Type B pancreatic cell (in vitro differentiated cells): Measurements from ENCODE around the gene ERBB3. TPM values are rescaled to one million over a fixed set of nuclear protein-coding genes. Genes with fewer than 3 reads are reported as not detected.

Experiments used
- DNase-seq: peaks from one replicate; pipeline ENCODE4 v3.0.0; 2021; ENCODE audit warnings: mixed read lengths; ENCODE audit not compliant: unreplicated experiment; ENCODE audit errors: extremely low spot score
- H3K27ac Mint-ChIP-seq: 2 replicates; pipeline ENCODE4 v1.8.0; 2021; ENCODE audit warnings: mild to moderate bottlenecking, mixed read lengths
- H3K27me3 Mint-ChIP-seq: 2 replicates; pipeline ENCODE4 v1.8.0; 2021; ENCODE audit warnings: mixed read lengths
- H3K36me3 Mint-ChIP-seq: 2 replicates; pipeline ENCODE4 v1.8.0; 2021; ENCODE audit warnings: mixed read lengths
- H3K4me1 Mint-ChIP-seq: one replicate; pipeline ENCODE4 v1.8.0; 2021; ENCODE audit warnings: mixed read lengths; ENCODE audit not compliant: unreplicated experiment
- H3K4me3 Mint-ChIP-seq: 2 replicates; pipeline ENCODE4 v1.8.0; 2021; ENCODE audit warnings: mild to moderate bottlenecking, mixed read lengths
- H3K9me3 Mint-ChIP-seq: 2 replicates; pipeline ENCODE4 v1.8.0; 2021; ENCODE audit warnings: mixed read lengths
- long read RNA-seq: library from polyadenylated mRNA; unstranded; transcript quantifications from one replicate; pipeline ENCODE4 v2.0.0, GENCODE V29; 2020
- total RNA-seq: library from RNA; stranded (reverse); gene quantifications from 2 replicates; pipeline ENCODE4 v1.2.1, GENCODE V29; 2021; ENCODE audit warnings: low replicate concordance
- TF ChIP-seq, protein P1 (sequence below): fragments of 200-600 bp; sonication (generic); conservative IDR thresholded peaks from 2 replicates; pipeline ENCODE4 v1.5.0; 2021; ENCODE audit warnings: antibody characterized with exemption, mild to moderate bottlenecking

Gene ERBB3
- total RNA-seq, result 76.5 and 176 TPM in 2 replicates
- long read RNA-seq, full-length matches to known transcripts, result 18 of 68 reads
- long read RNA-seq, partial matches to known transcripts, result 43 of 68 reads
- long read RNA-seq, other reads (novel, unspliced or antisense), result 7 of 68 reads

GRCh38 chr12:56079723-56080555, at the start of gene ERBB3:
Gene ERBB3 (plus strand): TSS chr12:56080165. CDS start chr12:56080301, 136 bp downstream.
- peak; percentile 81 for DNase-seq
- peak within 1 kb of the TSS; percentile 96 for H3K27ac Mint-ChIP-seq
- TF ChIP-seq, protein P1, sequence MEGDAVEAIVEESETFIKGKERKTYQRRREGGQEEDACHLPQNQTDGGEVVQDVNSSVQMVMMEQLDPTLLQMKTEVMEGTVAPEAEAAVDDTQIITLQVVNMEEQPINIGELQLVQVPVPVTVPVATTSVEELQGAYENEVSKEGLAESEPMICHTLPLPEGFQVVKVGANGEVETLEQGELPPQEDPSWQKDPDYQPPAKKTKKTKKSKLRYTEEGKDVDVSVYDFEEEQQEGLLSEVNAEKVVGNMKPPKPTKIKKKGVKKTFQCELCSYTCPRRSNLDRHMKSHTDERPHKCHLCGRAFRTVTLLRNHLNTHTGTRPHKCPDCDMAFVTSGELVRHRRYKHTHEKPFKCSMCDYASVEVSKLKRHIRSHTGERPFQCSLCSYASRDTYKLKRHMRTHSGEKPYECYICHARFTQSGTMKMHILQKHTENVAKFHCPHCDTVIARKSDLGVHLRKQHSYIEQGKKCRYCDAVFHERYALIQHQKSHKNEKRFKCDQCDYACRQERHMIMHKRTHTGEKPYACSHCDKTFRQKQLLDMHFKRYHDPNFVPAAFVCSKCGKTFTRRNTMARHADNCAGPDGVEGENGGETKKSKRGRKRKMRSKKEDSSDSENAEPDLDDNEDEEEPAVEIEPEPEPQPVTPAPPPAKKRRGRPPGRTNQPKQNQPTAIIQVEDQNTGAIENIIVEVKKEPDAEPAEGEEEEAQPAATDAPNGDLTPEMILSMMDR, result no peak

GRCh38 chr12:56031987-56032386, 48.0 kb upstream of the ERBB3 start:
- Mint-ChIP-seq H3K27me3 (no peaks in the 10 kb centered on the region), H3K36me3 (peaks cover 41% of the 10 kb centered on the region), H3K4me3 (no peak overlapping the region), H3K4me1 (peaks cover 14% of the 10 kb centered on the region), H3K27ac (no peak overlapping the region), H3K9me3 (no peaks in the 10 kb centered on the region)
- no peak for DNase-seq
- TF ChIP-seq, protein P1, result no peak

More at GRCh38 chr12:56079723-56080555, at the start of gene ERBB3:
- no peaks in the 10 kb centered on the region for H3K9me3 Mint-ChIP-seq
- peaks cover 47% of the 10 kb centered on the region for H3K27me3 Mint-ChIP-seq
- H3K4me3 Mint-ChIP-seq, result peak within 1 kb of the TSS; percentile 94
- H3K36me3 Mint-ChIP-seq, result peaks cover 3% of the 10 kb centered on the region
- H3K4me1 Mint-ChIP-seq, result peaks cover 4% of the 10 kb centered on the region

- no peaks in the 10 kb centered on the region for H3K9me3 Mint-ChIP-seq
- no peak overlapping the region for H3K4me3 Mint-ChIP-seq
- TF ChIP-seq, protein P1, result no peak
- H3K27me3 Mint-ChIP-seq, result no peaks in the 10 kb centered on the region
- H3K4me1 Mint-ChIP-seq, result peaks cover 2% of the 10 kb centered on the region
- H3K36me3 Mint-ChIP-seq, result peaks cover 28% of the 10 kb centered on the region
- DNase-seq, result no peak
- H3K27ac Mint-ChIP-seq, result no peak overlapping the region
Observed at GRCh38 chr12:56034586-56035332, 45.2 kb upstream of the ERBB3 start.

GRCh38 chr12:56037161-56037560, 42.8 kb upstream of the ERBB3 start:
- Mint-ChIP-seq H3K36me3 (peaks cover 25% of the 10 kb centered on the region), H3K4me1 (peaks cover 13% of the 10 kb centered on the region), H3K27ac (peak overlapping the region; percentile 6), H3K9me3 (no peaks in the 10 kb centered on the region), H3K4me3 (no peak overlapping the region), H3K27me3 (no peaks in the 10 kb centered on the region)
- TF ChIP-seq, protein P1, result no peak
- DNase-seq, result no peak

DNA sequence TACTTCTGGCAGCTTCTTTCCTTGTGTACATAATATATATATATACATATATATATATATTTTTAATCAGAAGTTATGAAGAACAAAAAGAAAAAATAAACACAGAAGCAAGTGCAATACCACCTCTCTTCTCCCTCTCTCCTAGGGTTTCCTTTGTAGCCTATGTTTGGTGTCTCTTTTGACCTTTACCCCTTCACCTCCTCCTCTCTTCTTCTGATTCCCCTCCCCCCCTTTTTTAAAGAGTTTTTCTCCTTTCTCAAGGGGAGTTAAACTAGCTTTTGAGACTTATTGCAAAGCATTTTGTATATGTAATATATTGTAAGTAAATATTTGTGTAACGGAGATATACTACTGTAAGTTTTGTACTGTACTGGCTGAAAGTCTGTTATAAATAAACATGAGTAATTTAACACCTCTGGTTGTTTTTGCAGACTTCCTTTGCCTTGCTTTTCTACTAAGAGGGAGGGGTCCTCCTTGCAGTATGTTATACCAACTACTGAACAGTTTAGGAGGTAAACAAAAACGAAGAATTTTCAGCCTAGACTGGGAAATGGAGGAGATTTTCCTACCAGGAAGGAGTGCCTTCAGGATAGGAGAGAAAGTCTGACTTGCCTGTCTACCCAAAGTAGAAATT, 41.8 kb upstream of the ERBB3 start:
- Mint-ChIP-seq H3K27ac (no peak overlapping the region), H3K27me3 (no peaks in the 10 kb centered on the region), H3K4me3 (no peak overlapping the region)

More for the DNA sequence above, 41.8 kb upstream of the ERBB3 start:
- peaks cover 22% of the 10 kb centered on the region for H3K36me3 Mint-ChIP-seq
- TF ChIP-seq, protein P1, result no peak
- DNase-seq, result no peak
- H3K9me3 Mint-ChIP-seq, result no peaks in the 10 kb centered on the region
- peaks cover 20% of the 10 kb centered on the region for H3K4me1 Mint-ChIP-seq
